ENCODE measurements around the gene HM13. TPM values are rescaled to one million over a fixed set of nuclear protein-coding genes. Genes with fewer than 3 reads are reported as not detected.

The HM13 gene
- total and polyA plus RNA-seq, 2 of the 13 experiments (the other 11 are each of a cell fraction or from before 2014, with no cell fraction given), result 118 to 243 TPM

DNA sequence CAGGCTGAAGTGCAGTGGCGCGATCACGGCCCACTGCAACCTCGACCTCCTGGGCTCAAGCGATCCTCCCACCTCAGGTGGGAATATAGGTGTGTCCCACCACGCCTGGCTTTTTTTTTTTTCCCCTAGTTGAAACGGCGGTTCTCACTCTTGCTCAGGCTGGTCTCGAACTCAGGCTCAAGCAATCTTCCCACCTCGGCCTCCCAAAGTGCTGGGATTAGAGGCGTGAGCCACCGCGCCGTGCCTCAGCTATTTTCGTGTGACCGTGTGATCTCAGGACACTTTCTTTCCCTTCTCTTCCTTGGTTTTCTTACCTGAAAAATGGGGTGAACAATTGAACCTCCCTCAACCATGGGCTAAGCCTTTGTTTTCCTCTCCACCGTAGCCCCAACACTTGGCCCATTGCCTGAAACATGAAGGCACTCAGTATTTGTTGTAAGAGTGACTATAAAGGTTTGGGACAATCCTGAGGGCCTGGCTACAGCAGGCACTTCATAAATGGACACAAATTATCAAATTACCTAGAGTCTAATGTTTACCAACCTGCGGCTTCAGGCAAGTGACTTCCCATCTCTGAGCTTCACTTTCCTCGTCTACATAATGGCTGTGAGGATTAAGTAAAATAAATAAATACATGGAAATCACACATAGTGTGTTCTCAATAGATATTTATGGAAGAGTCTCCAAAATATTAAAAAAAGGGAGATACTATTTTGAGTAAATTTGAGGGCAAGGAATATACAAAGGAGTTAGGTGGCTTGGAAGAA is 59.5 kb downstream of the HM13 start (continued):
- TF ChIP-seq, protein P1, sequence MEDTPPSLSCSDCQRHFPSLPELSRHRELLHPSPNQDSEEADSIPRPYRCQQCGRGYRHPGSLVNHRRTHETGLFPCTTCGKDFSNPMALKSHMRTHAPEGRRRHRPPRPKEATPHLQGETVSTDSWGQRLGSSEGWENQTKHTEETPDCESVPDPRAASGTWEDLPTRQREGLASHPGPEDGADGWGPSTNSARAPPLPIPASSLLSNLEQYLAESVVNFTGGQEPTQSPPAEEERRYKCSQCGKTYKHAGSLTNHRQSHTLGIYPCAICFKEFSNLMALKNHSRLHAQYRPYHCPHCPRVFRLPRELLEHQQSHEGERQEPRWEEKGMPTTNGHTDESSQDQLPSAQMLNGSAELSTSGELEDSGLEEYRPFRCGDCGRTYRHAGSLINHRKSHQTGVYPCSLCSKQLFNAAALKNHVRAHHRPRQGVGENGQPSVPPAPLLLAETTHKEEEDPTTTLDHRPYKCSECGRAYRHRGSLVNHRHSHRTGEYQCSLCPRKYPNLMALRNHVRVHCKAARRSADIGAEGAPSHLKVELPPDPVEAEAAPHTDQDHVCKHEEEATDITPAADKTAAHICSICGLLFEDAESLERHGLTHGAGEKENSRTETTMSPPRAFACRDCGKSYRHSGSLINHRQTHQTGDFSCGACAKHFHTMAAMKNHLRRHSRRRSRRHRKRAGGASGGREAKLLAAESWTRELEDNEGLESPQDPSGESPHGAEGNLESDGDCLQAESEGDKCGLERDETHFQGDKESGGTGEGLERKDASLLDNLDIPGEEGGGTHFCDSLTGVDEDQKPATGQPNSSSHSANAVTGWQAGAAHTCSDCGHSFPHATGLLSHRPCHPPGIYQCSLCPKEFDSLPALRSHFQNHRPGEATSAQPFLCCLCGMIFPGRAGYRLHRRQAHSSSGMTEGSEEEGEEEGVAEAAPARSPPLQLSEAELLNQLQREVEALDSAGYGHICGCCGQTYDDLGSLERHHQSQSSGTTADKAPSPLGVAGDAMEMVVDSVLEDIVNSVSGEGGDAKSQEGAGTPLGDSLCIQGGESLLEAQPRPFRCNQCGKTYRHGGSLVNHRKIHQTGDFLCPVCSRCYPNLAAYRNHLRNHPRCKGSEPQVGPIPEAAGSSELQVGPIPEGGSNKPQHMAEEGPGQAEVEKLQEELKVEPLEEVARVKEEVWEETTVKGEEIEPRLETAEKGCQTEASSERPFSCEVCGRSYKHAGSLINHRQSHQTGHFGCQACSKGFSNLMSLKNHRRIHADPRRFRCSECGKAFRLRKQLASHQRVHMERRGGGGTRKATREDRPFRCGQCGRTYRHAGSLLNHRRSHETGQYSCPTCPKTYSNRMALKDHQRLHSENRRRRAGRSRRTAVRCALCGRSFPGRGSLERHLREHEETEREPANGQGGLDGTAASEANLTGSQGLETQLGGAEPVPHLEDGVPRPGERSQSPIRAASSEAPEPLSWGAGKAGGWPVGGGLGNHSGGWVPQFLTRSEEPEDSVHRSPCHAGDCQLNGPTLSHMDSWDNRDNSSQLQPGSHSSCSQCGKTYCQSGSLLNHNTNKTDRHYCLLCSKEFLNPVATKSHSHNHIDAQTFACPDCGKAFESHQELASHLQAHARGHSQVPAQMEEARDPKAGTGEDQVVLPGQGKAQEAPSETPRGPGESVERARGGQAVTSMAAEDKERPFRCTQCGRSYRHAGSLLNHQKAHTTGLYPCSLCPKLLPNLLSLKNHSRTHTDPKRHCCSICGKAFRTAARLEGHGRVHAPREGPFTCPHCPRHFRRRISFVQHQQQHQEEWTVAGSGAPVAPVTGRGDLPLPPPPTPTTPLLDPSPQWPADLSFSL (CRISPR knock-in tag; IDR thresholded peaks at IDR 0.05), result no peak; the same call in 1 of the 2 replicates
- TF ChIP-seq, protein P2, sequence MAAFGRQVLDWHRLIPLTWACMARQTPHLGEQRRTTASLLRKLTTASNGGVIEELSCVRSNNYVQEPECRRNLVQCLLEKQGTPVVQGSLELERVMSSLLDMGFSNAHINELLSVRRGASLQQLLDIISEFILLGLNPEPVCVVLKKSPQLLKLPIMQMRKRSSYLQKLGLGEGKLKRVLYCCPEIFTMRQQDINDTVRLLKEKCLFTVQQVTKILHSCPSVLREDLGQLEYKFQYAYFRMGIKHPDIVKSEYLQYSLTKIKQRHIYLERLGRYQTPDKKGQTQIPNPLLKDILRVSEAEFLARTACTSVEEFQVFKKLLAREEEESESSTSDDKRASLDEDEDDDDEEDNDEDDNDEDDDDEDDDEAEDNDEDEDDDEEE (CRISPR knock-in tag; IDR thresholded peaks at IDR 0.05), result no peak
- TF ChIP-seq MXI1 (IDR thresholded peaks at IDR 0.05; ENCODE audit: borderline replicate concordance, low read depth, low read length) (no peak), AGO1 (IDR thresholded peaks at IDR 0.05; ENCODE audit: low read depth, low read length, poor library complexity, severe bottlenecking) (no peak), KLF9 (CRISPR knock-in tag; IDR thresholded peaks at IDR 0.05; ENCODE audit: low read depth) (no peak; the same call in 1 of the 2 replicates), ZNF33B (CRISPR knock-in tag; IDR thresholded peaks at IDR 0.05) (no peak), ZNF850 (CRISPR knock-in tag; conservative IDR thresholded peaks at IDR 0.05) (0 out of 2 replicates have a peak, but pooled peaks have one; percentile 6), PRMT3 (CRISPR knock-in tag; IDR thresholded peaks at IDR 0.05; ENCODE audit: borderline replicate concordance, low read depth) (no peak), MED1 (CRISPR knock-in tag; IDR thresholded peaks at IDR 0.05) (no peak), ZSCAN31 (CRISPR knock-in tag; IDR thresholded peaks at IDR 0.05; ENCODE audit: low read depth) (no peak)
- TF ChIP-seq, protein P3, sequence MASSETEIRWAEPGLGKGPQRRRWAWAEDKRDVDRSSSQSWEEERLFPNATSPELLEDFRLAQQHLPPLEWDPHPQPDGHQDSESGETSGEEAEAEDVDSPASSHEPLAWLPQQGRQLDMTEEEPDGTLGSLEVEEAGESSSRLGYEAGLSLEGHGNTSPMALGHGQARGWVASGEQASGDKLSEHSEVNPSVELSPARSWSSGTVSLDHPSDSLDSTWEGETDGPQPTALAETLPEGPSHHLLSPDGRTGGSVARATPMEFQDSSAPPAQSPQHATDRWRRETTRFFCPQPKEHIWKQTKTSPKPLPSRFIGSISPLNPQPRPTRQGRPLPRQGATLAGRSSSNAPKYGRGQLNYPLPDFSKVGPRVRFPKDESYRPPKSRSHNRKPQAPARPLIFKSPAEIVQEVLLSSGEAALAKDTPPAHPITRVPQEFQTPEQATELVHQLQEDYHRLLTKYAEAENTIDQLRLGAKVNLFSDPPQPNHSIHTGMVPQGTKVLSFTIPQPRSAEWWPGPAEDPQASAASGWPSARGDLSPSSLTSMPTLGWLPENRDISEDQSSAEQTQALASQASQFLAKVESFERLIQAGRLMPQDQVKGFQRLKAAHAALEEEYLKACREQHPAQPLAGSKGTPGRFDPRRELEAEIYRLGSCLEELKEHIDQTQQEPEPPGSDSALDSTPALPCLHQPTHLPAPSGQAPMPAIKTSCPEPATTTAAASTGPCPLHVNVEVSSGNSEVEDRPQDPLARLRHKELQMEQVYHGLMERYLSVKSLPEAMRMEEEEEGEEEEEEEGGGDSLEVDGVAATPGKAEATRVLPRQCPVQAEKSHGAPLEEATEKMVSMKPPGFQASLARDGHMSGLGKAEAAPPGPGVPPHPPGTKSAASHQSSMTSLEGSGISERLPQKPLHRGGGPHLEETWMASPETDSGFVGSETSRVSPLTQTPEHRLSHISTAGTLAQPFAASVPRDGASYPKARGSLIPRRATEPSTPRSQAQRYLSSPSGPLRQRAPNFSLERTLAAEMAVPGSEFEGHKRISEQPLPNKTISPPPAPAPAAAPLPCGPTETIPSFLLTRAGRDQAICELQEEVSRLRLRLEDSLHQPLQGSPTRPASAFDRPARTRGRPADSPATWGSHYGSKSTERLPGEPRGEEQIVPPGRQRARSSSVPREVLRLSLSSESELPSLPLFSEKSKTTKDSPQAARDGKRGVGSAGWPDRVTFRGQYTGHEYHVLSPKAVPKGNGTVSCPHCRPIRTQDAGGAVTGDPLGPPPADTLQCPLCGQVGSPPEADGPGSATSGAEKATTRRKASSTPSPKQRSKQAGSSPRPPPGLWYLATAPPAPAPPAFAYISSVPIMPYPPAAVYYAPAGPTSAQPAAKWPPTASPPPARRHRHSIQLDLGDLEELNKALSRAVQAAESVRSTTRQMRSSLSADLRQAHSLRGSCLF (CRISPR knock-in tag; IDR thresholded peaks at IDR 0.05; ENCODE audit: borderline replicate concordance), result no peak
- TF ChIP-seq, protein P4, sequence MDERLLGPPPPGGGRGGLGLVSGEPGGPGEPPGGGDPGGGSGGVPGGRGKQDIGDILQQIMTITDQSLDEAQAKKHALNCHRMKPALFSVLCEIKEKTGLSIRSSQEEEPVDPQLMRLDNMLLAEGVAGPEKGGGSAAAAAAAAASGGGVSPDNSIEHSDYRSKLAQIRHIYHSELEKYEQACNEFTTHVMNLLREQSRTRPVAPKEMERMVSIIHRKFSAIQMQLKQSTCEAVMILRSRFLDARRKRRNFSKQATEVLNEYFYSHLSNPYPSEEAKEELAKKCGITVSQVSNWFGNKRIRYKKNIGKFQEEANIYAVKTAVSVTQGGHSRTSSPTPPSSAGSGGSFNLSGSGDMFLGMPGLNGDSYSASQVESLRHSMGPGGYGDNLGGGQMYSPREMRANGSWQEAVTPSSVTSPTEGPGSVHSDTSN (CRISPR knock-in tag; IDR thresholded peaks at IDR 0.05), result no peak
- TF ChIP-seq, protein P5, sequence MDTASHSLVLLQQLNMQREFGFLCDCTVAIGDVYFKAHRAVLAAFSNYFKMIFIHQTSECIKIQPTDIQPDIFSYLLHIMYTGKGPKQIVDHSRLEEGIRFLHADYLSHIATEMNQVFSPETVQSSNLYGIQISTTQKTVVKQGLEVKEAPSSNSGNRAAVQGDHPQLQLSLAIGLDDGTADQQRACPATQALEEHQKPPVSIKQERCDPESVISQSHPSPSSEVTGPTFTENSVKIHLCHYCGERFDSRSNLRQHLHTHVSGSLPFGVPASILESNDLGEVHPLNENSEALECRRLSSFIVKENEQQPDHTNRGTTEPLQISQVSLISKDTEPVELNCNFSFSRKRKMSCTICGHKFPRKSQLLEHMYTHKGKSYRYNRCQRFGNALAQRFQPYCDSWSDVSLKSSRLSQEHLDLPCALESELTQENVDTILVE (CRISPR knock-in tag; IDR thresholded peaks at IDR 0.05), result no peak

Measured in HepG2 (cell line).